Astrocyte (in vitro differentiated cells and primary cell): ENCODE measurements around the gene TM9SF1. TPM values are rescaled to one million over a fixed set of nuclear protein-coding genes. Genes with fewer than 3 reads are reported as not detected.

Experiments used
- DNase-seq: peaks from one replicate; pipeline ENCODE4 v3.0.0-alpha.2; 2010; ENCODE audit warnings: low read depth
- FAIRE-seq: peaks from 2 replicates; lab custom pipeline; 2011; peaks lifted over from hg19 to GRCh38; lab: Jason Lieb, UNC
- H2AFZ ChIP-seq: 2 replicates; pipeline ENCODE4 v1.6.0; 2012; ENCODE audit warnings: low read depth, low read length, inconsistent platforms
- H3K27ac ChIP-seq: 2 replicates; pipeline ENCODE4 v1.5.1; 2011; ENCODE audit warnings: low read depth, low read length, inconsistent platforms
- H3K27me3 ChIP-seq: 2 replicates; pipeline ENCODE4 v1.6.0; 2011; ENCODE audit warnings: low read length, inconsistent platforms; ENCODE audit not compliant: insufficient read depth
- H3K36me3 ChIP-seq: 2 replicates; pipeline ENCODE4 v1.5.1; 2011; ENCODE audit warnings: low read length, inconsistent platforms; ENCODE audit not compliant: insufficient read depth
- H3K4me1 ChIP-seq: 2 replicates; pipeline ENCODE4 v1.5.1; 2011; ENCODE audit warnings: low read length, inconsistent platforms; ENCODE audit not compliant: insufficient read depth
- H3K4me2 ChIP-seq: 2 replicates; pipeline ENCODE4 v1.6.0; 2012; ENCODE audit warnings: low read length, inconsistent platforms
- H3K4me3 ChIP-seq: 2 replicates; pipeline ENCODE4 v1.5.1; 2011; ENCODE audit warnings: low read depth, mild to moderate bottlenecking, low read length, inconsistent platforms; ENCODE audit not compliant: insufficient read depth
- H3K79me2 ChIP-seq: 2 replicates; pipeline ENCODE4 v1.6.0; 2012; ENCODE audit warnings: mild to moderate bottlenecking, low read length, inconsistent platforms; ENCODE audit not compliant: insufficient read depth
- H3K9ac ChIP-seq: 2 replicates; pipeline ENCODE4 v1.6.0; 2012; ENCODE audit warnings: mild to moderate bottlenecking, low read length, inconsistent platforms
- H3K9me3 ChIP-seq: 2 replicates; pipeline ENCODE4 v1.5.1; 2012; ENCODE audit warnings: low read depth, mild to moderate bottlenecking, low read length, inconsistent platforms; ENCODE audit not compliant: insufficient read depth
- H4K20me1 ChIP-seq: 2 replicates; pipeline ENCODE4 v1.6.0; 2012; ENCODE audit warnings: low read length, inconsistent platforms; ENCODE audit not compliant: insufficient read depth
- H3K27ac Mint-ChIP-seq: one replicate; pipeline ENCODE4 v1.8.0; 2021; ENCODE audit warnings: mild to moderate bottlenecking, mixed read lengths; ENCODE audit not compliant: unreplicated experiment
- H3K27me3 Mint-ChIP-seq: one replicate; pipeline ENCODE4 v1.8.0; 2021; ENCODE audit warnings: low read depth, mixed read lengths; ENCODE audit not compliant: unreplicated experiment
- H3K36me3 Mint-ChIP-seq: one replicate; pipeline ENCODE4 v1.8.0; 2021; ENCODE audit warnings: low read depth, mixed read lengths; ENCODE audit not compliant: unreplicated experiment
- H3K4me1 Mint-ChIP-seq: one replicate; pipeline ENCODE4 v1.8.0; 2021; ENCODE audit warnings: low read depth, mixed read lengths; ENCODE audit not compliant: unreplicated experiment
- H3K4me3 Mint-ChIP-seq: one replicate; pipeline ENCODE4 v1.8.0; 2021; ENCODE audit warnings: mild to moderate bottlenecking, moderate library complexity, mixed read lengths; ENCODE audit not compliant: unreplicated experiment
- H3K9me3 Mint-ChIP-seq: one replicate; pipeline ENCODE4 v1.8.0; 2021; ENCODE audit warnings: mild to moderate bottlenecking, mixed read lengths; ENCODE audit not compliant: unreplicated experiment
- CTCF ChIP-seq: IDR thresholded peaks from 2 replicates; pipeline ENCODE4 v1.5.1; 2011; ENCODE audit warnings: low read depth, mild to moderate bottlenecking, inconsistent platforms, low read length, moderate library complexity; ENCODE audit not compliant: insufficient read depth
- EZH2 ChIP-seq: IDR thresholded peaks from 2 replicates; pipeline ENCODE4 v1.6.1; 2012; ENCODE audit warnings: mild to moderate bottlenecking, low read length, inconsistent platforms; ENCODE audit not compliant: insufficient read depth
- total RNA-seq: library from RNA; stranded (reverse); gene quantifications from 2 replicates; pipeline ENCODE4 v1.2.1, GENCODE V29; 2021

The TM9SF1 gene
- total RNA-seq, 1 donor from 2014 or later = 59.3 TPM

GRCh38 chr14:24233538-24233866 lies 38.3 kb upstream of the TM9SF1 start:
- peaks cover 13% of the 10 kb centered on the region for H3K4me1 ChIP-seq
- peaks cover 3% of the 10 kb centered on the region for H4K20me1 ChIP-seq
- H3K36me3 ChIP-seq = peaks cover 26% of the 10 kb centered on the region
- H3K27me3 ChIP-seq = no peaks in the 10 kb centered on the region
- peaks cover 74% of the 10 kb centered on the region for H3K79me2 ChIP-seq
- TF ChIP-seq EZH2 = no peak
- TF ChIP-seq CTCF = no peak
- H2AFZ ChIP-seq = no peak overlapping the region
- Mint-ChIP-seq H3K4me1 (peaks cover 27% of the 10 kb centered on the region), H3K27me3 (no peaks in the 10 kb centered on the region), H3K36me3 (peaks cover 25% of the 10 kb centered on the region), H3K4me3 (peak overlapping the region; percentile 94), H3K9me3 (no peaks in the 10 kb centered on the region), H3K27ac (peak overlapping the region; percentile 92)
- H3K9ac ChIP-seq = peak overlapping the region; percentile 90
- H3K27ac ChIP-seq = peak overlapping the region; percentile 94
- H3K4me3 ChIP-seq = peak overlapping the region; percentile 93
- H3K4me2 ChIP-seq = peak overlapping the region; percentile 96
- no peaks in the 10 kb centered on the region for H3K9me3 ChIP-seq
- DNase-seq (no peak), FAIRE-seq (no peak)

GRCh38 chr14:24232645-24233537 lies 37.6 kb upstream of the TM9SF1 start, which contains the start of gene GMPR2:
Gene GMPR2 (plus strand): TSS chr14:24232929. CDS start chr14:24233254, 325 bp downstream.
- TF ChIP-seq CTCF = no peak
- TF ChIP-seq EZH2 = no peak
- H3K4me1 ChIP-seq = peaks cover 13% of the 10 kb centered on the region
- H3K36me3 ChIP-seq = peaks cover 21% of the 10 kb centered on the region
- H3K9me3 ChIP-seq = no peaks in the 10 kb centered on the region
- Mint-ChIP-seq H3K36me3 (peaks cover 19% of the 10 kb centered on the region), H3K4me1 (peaks cover 22% of the 10 kb centered on the region), H3K27ac (peak within 1 kb of the TSS; percentile 92), H3K27me3 (no peaks in the 10 kb centered on the region), H3K9me3 (no peaks in the 10 kb centered on the region), H3K4me3 (peak within 1 kb of the TSS; percentile 94)
- H3K4me2 ChIP-seq = peak within 1 kb of the TSS; percentile 96
- H2AFZ ChIP-seq = peak within 1 kb of the TSS; percentile 98
- peaks cover 3% of the 10 kb centered on the region for H4K20me1 ChIP-seq
- peaks cover 78% of the 10 kb centered on the region for H3K79me2 ChIP-seq
- no peak for FAIRE-seq
- peak within 1 kb of the TSS; percentile 90 for H3K9ac ChIP-seq
- H3K4me3 ChIP-seq = peak within 1 kb of the TSS; percentile 93
- H3K27ac ChIP-seq = peak within 1 kb of the TSS; percentile 94
- no peaks in the 10 kb centered on the region for H3K27me3 ChIP-seq
- no peak for DNase-seq
